GM19324 (cell line): Measurements from ENCODE around the gene SCFD1.

Experiments
- ATAC-seq: cut with Tn5 transposase; IDR thresholded peaks from one replicate; pipeline ENCODE4 v1.9.1; 2021; ENCODE audit warnings: mild to moderate bottlenecking, moderate library complexity; ENCODE audit not compliant: unreplicated experiment, low FRiP score

Gene SCFD1

DNA sequence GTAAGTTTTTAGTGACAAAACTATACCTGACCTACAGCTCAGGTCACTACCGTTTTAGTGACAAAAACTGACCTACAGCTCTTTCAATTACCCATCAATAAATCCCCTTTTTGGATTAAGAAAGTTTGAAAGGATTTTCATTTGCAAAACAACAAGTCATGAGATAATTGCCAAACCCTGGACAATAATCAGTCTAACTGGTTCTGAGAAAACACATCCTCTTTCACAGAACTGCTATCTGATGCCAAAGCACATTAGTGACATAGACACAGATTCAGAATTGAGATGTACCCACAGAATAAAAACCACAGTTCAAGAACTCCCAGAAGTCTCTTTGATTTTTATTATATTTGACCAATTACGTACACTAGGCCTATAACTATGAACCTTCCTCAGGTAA lies 126.2 kb downstream of the SCFD1 start:
- no peak for ATAC-seq

DNA sequence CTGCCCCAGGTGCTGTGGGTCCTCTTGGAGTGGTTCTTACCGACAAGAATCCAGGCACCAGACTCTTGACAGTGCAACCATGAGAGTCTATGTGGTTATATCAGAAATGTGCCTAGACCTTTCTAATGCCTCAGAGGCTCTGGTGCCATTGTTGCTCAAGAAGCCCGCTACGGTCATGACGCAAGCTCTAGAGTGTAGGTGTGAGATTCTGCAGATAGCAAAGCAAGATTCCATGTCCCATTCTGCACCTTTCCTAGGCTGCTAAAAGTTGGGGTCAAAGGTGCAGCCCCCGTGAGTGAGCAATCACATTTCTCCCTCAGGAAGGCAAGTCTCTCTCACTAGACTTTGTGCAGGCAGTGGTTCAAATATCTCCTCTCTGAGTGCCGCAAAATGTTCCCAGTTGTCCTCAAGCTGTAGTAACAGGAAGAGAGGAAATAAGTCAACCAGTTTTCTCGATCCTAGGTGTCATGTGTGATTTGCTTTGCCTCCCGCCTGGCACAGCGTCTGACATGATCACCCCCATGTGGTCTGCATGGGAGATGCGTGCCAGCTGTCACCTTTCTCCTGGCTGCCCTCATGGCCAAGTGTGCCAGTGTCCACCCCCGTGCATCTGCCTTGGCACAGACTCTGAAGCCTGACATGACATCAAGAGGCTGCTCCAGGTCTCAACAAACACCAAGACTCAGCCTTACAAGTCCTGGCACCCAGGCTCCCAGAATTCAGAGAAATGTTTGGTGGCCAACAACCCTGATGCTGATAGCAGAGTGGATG lies 129.7 kb downstream of the SCFD1 start:
- ATAC-seq: no peak

DNA sequence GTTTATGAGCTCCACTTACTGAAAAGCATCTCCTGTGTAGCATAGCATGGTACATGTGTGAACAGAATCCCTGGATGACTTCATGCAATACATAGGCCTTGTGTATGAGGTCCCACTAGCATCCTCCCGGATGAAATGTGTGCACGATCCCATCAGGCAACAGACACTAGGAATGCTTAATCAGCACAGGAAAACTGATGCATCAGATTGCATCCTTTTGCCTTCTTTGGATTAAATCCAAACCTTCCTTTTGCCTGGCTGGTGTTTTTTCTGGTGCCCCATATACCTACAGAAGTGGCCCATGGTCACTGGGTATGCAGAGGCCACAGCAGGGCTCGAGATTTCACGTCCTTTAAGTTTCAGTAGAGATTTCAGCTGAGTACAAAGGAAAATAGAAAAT lies 131.3 kb downstream of the SCFD1 start:
- no peak for ATAC-seq

DNA sequence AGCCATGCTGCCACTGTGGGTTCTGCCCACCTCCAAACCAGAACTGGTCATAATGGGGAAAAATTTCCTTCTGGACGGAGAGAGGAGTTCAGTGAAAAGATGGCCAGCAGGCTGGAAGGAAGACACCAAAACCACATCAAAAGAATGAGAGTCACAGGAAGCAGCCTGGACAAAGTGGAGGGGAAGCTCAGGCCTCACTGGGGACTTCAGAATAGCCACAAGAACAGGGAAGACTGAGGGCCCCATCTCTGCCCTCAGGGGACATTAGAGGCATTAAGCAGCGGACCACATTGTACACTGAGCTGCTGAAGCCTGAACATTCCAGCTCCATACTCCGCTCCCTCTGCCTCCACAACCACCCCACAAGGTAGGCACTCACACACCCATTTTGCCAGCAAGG lies 132.7 kb downstream of the SCFD1 start:
- ATAC-seq: no peak

DNA sequence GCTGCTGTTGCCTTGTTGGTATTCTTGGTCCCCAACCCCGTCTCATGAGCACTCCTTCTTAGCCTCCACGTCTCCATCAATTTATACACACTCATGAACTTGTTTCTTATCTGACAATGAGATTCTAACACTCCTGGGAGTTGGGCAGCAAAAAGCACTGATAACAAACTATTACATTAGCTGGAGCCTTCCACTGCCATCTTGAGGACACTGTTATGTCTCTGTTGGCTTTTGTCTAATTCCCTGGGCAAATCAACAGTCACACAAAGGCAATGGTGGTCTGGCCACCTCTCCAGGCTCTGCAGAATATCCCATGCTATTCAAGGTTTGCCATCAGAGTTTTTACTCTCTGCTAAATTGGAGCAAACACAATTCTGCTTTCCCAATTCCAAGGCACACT lies 134.5 kb downstream of the SCFD1 start:
- no peak for ATAC-seq

DNA sequence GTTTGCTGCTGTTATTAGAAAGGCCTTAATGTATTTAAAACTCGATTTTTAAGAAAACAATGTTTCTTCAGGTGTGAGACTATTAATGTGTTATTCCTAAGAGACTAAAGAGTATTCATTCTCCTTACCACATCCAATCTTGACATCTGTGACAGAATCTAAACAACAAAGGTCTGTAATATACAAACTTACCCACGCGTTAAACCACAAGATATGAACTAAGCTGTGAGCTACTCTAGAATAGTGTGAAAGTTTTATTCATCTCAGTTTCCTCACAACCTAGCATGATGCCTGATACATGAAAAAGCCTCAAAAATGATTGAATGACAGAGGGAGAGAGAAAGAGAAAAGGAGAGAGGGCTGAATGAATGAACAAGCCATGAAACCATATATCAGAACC lies 135.0 kb downstream of the SCFD1 start:
- no peak for ATAC-seq

DNA sequence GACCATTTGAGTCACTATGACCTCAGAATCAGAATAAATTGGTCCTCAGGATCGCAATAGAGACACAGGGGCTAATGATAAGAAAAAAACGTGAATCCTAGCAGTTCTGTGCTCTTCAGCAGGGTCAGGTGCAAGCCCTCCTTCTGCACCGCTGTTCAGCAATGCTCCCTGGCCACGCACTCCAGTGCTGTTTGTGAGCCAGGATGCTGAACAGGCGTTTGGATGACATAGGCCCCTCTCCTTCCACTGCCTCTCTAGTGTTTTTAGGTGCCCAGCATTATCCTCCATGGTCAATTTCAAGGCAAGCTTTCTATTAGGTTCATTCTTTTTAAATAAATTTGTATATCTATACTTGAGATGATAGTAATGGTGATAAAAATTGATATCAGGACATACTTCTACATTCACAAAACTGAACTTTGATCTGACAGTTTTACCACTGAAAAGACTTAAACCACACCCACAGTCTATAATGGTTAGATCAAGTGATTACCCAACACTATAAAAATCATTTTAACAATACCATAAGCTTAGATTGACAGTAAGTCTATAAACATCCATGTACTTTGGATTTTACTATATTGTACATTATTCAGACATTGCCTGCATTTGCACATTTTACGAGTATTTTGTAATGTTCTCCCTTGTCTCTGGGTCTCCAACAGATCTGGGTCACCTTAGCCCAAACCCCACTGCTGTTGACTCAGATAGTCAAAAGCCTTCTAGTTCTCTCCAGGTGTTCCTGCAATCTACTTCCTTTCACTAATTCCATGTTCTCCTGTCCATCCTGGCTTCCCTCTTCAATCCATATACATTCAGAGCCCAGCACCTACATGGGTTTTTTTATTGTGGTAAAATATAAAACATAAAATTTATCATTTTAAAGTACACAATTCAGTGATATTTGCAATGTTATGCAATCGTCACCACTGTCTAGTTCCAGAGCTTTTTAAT lies 137.3 kb downstream of the SCFD1 start:
- ATAC-seq: no peak

DNA sequence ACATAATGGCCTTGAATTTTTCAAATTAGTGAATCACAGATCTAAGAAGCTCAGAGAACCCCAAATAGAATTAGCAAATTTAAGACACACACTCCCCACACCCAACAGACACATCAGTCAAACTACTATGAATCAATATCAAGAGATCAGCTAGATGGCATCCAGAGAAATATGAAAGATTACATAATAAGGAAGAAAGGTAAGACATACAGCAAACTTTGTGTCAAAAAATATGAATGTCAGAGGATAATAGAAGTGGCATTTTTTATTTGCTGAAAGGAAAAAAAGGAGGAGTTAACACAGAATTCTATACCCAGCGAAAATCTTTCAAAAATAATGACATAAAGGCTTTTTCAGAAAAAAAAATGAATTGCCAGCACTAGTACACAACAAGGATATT lies 141.8 kb downstream of the SCFD1 start:
- no peak for ATAC-seq

DNA sequence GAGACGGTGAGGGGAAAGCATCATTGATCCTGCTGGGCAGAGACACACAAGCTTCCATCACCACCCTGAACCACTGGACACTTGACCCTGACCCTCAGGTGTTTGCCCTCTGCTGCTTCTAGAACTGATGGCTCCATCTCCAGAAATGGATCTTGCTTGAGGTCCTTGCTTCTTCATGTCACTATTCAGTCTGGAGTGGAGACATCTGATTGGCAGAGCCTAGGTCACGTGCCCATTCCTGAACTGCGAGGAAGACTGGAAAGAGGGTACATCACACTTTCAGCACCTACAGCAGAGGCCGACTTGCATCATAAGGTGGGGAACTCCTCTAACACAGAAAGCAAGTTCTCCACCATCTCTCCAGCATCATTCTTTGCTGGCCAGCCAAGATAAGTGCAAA lies 145.5 kb downstream of the SCFD1 start:
- no peak for ATAC-seq

DNA sequence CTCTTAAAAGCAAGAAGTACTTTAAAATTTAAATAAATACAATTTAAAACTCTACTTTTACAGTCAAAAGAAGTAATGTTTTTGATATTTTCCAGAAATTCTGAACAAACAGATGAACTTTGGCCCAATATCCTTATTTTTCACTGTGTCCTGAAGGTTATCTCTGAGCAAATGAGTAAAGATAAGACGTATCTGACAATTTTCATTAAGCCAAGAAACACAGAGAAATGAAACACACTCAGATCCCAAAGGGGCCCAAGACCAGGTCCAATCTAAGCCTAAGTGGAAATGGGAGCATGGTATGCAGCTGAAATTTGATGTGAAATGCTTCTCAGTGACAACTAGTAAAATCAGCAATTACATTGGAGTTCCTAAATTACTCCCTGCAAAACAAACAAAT lies 146.7 kb downstream of the SCFD1 start:
- no peak for ATAC-seq

DNA sequence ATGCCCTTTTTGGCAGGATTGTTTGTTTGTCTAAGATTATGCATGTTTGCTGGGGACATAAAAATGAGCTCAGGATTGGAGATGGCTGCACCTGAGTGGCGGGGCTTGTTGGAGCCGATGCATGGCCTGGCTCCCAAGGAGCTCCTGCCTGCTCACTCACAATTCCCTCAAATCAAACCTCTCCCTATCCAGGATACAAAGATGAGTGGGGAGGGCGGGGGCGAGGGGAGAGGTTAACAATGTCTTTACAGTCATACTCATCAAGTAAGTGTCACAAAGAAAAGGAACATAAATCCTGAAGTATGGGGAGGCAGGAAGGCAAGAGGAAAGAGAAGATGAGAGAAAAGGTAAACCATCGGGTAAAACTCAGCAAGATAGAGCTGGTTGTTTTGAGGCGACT lies 148.3 kb downstream of the SCFD1 start:
- ATAC-seq: no peak

DNA sequence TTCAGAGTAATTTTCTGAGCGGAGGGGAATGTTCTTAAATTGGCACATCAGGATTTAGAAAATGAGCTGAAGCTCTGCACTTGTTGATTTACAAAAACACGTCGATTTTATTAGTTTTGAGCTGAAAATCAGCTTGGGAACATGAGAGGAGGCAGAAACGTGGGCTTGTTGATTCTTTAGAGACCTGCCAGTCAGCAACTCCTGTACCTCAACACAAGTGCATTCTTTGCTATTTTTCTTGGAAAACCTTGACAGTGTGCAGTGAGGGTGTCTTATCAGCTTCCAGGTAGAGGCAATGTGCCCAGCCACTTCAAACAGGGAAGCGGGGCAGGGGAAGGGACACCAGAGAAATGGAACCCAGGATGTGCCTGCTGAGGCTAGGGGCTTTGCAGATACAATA lies 149.5 kb downstream of the SCFD1 start:
- no peak for ATAC-seq

DNA sequence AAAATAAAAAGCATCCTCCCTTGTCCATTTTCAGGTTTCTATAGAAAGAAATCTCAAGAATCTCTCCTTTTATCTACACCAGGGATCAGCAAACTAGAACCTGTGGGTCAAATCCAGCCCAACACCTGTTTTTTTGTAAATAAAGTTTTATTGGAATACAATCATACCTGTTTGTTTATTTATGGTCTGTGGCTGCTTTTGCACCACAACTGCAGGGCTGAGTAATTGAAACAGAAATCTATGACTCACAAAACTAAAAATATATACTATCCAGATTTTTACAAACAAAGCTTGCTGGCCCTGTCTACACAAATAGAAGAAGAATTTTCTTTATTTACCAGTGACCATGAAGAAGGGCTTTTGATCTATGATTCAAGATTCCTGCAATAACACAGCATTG lies 157.1 kb downstream of the SCFD1 start:
- no peak for ATAC-seq
